ENCODE data around the gene TRIP13.

The TRIP13 gene

DNA sequence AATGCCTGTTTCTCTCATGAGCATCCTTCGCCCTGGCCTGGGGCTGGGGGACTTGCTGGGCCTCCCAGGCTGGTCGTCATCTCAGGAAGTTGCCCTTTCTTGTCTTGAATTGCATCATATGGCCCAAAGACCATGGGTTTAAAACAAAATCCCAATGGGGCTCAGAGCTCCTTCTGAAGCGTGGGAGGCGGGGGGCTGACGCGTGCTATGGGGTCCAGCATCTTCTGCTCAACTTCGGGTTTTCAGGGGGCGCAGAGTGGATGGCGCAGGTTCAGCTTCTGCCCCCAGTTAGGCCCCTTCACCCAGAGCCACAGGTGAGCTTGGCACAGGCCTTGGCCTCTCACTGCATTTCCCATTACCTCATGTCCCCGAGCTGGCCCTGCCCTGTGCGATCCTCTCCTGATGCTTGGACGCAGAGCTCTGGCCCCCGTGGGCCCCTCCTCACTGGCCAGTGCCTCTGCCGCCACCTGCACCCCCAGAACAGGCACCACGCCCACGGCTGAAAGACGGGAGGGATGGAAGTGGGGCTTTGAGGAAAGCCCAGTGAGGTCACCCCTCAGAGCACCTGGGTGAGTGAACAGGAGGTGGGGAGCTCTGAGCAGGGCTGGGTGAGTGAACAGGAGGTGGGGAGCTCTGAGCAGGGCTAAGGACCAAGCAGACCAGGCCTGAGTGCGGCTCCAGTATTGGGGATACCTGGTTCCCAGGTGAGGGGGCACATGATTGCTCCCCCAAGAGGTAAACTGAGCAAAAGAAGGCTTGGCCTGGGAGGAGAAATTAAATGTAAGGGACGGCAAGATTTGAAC is 56.0 kb downstream of the TRIP13 start:
- TF ChIP-seq CTCF (IDR thresholded peaks at IDR 0.05; ENCODE audit: extremely low read depth, insufficient read depth, missing control alignments): no peak
- in situ Hi-C loops (cut with MboI; ENCODE audit: low pct_unique_long_range_greater_than_20kb, low sequenced_read_pairs, unreplicated experiment): loop anchor here (25.0 kb wide), 2 partner anchors 164 to 689 kb away; partner anchors contain the start of gene SLC12A7
- DNase-seq (ENCODE audit: low spot score): no peak

DNA sequence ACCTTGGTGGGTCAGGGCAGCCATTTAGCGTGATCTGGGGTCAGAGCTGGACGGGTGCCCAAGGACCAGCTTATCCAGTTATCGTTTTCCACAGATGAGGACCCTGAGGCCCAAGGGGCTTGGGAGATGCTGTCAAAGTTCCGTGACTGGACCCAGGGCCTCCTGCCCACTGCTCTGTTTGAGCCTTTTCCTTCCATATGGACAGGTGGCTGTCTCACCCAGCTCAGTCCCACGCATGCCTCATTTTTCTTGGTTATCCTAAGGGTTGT is 56.5 kb downstream of the TRIP13 start:
- no peak for DNase-seq (ENCODE audit: low spot score)
- in situ Hi-C loops (cut with MboI; ENCODE audit: low pct_unique_long_range_greater_than_20kb, low sequenced_read_pairs, unreplicated experiment): loop anchor here (25.0 kb wide), 2 partner anchors 163 to 688 kb away; partner anchors contain the start of gene SLC12A7
- TF ChIP-seq CTCF (IDR thresholded peaks at IDR 0.05; ENCODE audit: extremely low read depth, insufficient read depth, missing control alignments): no peak

DNA sequence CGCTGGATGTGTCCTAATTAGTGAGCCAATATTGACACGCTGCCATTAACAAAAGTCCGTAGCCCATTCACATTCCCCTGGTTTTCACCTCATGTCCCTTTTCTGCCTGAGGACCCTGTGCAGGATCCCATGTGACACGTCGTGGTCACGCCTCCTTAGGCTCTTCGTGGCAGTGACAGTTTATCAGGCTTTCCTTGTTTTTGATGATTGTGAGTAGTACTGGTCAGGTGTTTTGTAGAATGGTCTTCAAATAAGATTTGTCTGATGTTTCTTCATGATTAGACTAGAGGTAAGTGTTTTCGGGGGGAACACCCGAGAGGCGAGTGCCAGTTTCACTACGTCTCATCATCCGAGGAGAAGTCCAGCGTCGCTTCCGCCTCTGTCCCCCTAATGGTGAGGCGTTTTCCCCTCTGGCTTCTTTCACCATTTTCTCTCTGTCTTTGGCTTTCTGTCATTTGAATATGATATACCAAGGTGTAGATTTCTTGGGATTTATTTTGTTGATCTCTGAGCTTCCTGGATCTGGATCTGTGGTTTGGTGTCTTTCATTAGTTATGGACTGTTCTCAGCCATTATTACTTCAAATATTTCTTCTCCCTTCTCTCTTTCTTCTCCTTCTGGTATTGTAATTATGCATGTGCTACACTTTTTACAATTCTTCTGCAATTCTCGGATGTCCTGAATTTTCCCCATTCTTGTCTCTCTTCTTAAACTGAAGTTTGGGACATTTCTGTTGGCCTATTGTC is 57.3 kb downstream of the TRIP13 start:
- TF ChIP-seq CTCF (IDR thresholded peaks at IDR 0.05; ENCODE audit: extremely low read depth, insufficient read depth, missing control alignments): no peak
- in situ Hi-C loops (cut with MboI; ENCODE audit: low pct_unique_long_range_greater_than_20kb, low sequenced_read_pairs, unreplicated experiment): loop anchor here (25.0 kb wide), 2 partner anchors 162 to 687 kb away; partner anchors contain the start of gene SLC12A7
- no peak for DNase-seq (ENCODE audit: low spot score)

DNA sequence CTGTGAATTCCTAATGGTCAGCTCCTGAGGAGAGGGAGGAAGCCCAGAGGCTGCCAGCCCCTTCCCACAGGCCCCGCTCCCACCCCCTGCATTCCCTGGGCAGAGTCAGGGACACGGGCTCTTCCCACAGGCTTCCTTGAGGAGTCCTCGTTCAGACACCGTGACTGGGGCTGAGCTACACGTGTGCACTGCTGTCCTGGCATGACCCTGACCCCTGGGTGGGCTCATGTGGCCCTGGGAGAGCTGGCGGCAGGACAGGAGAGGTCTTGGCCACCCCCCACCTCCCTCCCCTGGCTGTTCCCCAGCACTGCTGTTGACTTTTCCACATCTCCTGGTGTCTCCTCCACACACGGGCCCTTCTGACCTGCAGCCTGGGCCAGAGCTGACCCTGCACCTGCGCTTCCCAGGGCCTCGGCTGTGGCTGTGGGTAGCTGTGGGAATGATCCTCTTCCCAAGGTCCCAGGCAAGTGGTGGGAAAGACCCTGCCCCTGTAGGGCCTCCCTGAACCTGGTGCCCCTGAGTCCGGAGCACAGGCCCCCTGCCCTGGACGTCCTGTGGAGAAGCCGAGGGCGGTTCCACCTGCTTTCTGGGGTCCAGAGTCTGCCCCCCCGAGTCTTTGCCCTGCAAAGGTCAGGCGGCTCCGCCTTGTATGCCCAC is 59.4 kb downstream of the TRIP13 start:
- TF ChIP-seq CTCF (IDR thresholded peaks at IDR 0.05; ENCODE audit: extremely low read depth, insufficient read depth, missing control alignments): no peak
- no peak for DNase-seq (ENCODE audit: low spot score)
- in situ Hi-C loops (cut with MboI; ENCODE audit: low pct_unique_long_range_greater_than_20kb, low sequenced_read_pairs, unreplicated experiment): no loop called here

DNA sequence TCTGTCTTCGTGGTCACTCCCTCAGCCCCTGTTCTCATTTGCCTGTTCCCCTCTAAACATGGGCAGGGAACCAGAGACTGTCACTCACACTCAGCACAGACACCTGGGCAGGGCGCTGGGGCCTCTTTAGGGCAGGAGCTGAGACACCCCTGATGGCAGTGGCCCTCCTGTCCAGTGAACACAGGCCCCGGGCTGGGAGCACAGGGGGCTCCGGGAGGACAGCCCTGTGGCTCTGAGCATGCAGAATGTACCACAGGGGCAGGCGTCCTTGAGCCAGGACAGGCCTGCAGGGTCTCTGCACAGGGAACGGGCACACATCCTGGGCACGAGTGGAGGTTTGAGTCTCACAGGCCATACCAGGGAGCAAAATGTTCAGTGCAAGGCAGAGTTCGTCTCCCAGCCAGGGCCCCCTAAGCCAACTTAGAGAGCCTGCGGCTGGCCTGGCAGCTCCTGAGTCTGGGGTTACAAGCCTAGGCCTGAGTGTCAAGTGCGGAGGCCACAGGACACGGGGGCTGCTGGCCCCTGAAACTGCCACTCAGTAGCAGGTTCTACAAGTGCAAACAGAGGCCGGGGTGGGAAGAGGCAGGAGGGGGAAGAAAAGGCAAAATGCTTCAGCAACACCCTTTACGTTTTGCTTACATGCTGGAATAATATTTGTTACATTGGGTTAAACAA is 60.0 kb downstream of the TRIP13 start:
- no peak for DNase-seq (ENCODE audit: low spot score)
- in situ Hi-C loops (cut with MboI; ENCODE audit: low pct_unique_long_range_greater_than_20kb, low sequenced_read_pairs, unreplicated experiment): no loop called here
- no peak for TF ChIP-seq CTCF (IDR thresholded peaks at IDR 0.05; ENCODE audit: extremely low read depth, insufficient read depth, missing control alignments)

Measured in GM13977 (cell line).